Loucy (cell line): ENCODE data around the gene ZNF22.

Experiments
- CTCF ChIP-seq: fragments of 200-600 bp; sonication (generic); conservative IDR thresholded peaks from 2 replicates; pipeline ENCODE4 v1.5.1; 2014; ENCODE audit warnings: mild to moderate bottlenecking, antibody characterized with exemption, low read length
- EZH2phosphoT487 ChIP-seq: fragments of 200-600 bp; IDR thresholded peaks from 2 replicates; pipeline ENCODE4 v1.6.1; 2018; ENCODE audit warnings: antibody characterized with exemption, mild to moderate bottlenecking, moderate library complexity, borderline replicate concordance

GRCh38 chr10:44968091-44968490 lies 32.6 kb upstream of the ZNF22 start:
- TF ChIP-seq CTCF, result no peak
- no peak for TF ChIP-seq EZH2phosphoT487
